ENCODE data around the gene PCYT1B. TPM values are rescaled to one million over a fixed set of nuclear protein-coding genes. Genes with fewer than 3 reads are reported as not detected.

PCYT1B gene
- total RNA-seq, 2 donors from 2014 or later = 11.3 to 16.0 TPM

DNA sequence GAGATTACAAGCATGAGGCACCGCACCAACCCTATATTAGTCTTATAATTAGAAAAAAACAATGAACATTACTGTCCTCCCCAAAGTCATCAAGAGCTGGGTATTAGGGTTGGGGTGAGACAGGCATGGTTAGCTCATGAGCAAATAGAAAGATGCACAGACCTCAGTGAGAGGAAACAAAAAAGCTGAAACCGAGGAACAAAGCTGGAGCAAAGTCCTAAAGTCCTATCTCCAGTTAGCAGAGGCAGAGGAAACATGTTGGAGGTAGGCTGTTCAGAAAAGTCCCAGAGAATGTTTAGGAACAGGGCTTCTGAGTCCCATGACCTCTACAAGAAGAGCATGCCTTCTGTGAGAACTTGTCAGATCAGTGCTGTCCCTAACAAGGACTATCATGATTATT is 4.6 kb upstream of the PCYT1B start:
- Mint-ChIP-seq H3K36me3 (ENCODE audit: low read depth) (no peaks in the 10 kb centered on the region), H3K4me1 (peaks cover 7% of the 10 kb centered on the region), H3K4me3 (no peak overlapping the region), H3K9me3 (no peaks in the 10 kb centered on the region), H3K27ac (no peak overlapping the region), H3K27me3 (ENCODE audit: insufficient read depth) (peaks cover 11% of the 10 kb centered on the region)
- no peak overlapping the region for H3K9ac ChIP-seq (ENCODE audit: extremely low read depth, low read length, poor library complexity, severe bottlenecking)
- 100% methylated on average over 1 of the region's 2 CpGs; no CpG with 5 or more reads in 1 of the 2 experiments for WGBS, 2 experiments (ENCODE audit: insufficient coverage in 1 of 2, insufficient read length in 1 of 2)
- H3K9me3 ChIP-seq (ENCODE audit: control insufficient read depth, low read length) = no peaks in the 10 kb centered on the region
- H3K4me3 ChIP-seq (ENCODE audit: low read length) = no peak overlapping the region
- no peak for DNase-seq
- no peaks in the 10 kb centered on the region for H3K4me1 ChIP-seq (ENCODE audit: control insufficient read depth, insufficient read depth, low read length)
- no peak overlapping the region for H3K27ac ChIP-seq (ENCODE audit: low read depth, low read length)
- TF ChIP-seq, protein P1, sequence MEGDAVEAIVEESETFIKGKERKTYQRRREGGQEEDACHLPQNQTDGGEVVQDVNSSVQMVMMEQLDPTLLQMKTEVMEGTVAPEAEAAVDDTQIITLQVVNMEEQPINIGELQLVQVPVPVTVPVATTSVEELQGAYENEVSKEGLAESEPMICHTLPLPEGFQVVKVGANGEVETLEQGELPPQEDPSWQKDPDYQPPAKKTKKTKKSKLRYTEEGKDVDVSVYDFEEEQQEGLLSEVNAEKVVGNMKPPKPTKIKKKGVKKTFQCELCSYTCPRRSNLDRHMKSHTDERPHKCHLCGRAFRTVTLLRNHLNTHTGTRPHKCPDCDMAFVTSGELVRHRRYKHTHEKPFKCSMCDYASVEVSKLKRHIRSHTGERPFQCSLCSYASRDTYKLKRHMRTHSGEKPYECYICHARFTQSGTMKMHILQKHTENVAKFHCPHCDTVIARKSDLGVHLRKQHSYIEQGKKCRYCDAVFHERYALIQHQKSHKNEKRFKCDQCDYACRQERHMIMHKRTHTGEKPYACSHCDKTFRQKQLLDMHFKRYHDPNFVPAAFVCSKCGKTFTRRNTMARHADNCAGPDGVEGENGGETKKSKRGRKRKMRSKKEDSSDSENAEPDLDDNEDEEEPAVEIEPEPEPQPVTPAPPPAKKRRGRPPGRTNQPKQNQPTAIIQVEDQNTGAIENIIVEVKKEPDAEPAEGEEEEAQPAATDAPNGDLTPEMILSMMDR (conservative IDR thresholded peaks at IDR 0.05) = no peak
- H3K36me3 ChIP-seq (ENCODE audit: control insufficient read depth, insufficient read depth, low read length) = no peaks in the 10 kb centered on the region
- H3K27me3 ChIP-seq (ENCODE audit: control insufficient read depth, insufficient read depth, low read length, poor library complexity, severe bottlenecking) = no peaks in the 10 kb centered on the region

DNA sequence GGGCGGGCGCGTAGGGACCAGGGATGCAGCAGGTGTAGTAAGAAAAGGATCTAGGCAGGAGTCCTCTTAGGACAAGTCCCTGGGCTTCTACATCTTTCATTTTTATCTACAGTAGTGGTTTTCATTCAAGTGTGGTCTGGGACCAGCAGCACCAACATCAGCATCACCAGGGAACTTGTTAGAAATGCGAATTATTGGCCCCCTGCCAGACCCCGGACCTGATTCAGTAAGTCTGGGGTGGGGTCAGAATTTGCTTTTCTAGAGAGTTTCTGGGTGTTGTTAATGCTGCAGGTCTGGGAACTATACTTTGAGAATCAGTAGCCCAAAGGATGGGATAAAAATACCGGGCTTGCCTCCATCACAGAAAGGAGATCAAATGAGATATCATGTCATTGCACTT is 1.3 kb upstream of the PCYT1B start:
- TF ChIP-seq, protein P1 (conservative IDR thresholded peaks at IDR 0.05) = no peak
- Histone ChIP-seq H3K9ac (ENCODE audit: extremely low read depth, low read length, poor library complexity, severe bottlenecking) (no peak overlapping the region), H3K4me1 (ENCODE audit: control insufficient read depth, insufficient read depth, low read length) (no peaks in the 10 kb centered on the region), H3K9me3 (ENCODE audit: control insufficient read depth, low read length) (no peaks in the 10 kb centered on the region), H3K4me3 (ENCODE audit: low read length) (no peak overlapping the region), H3K27ac (ENCODE audit: low read depth, low read length) (no peak overlapping the region), H3K27me3 (ENCODE audit: control insufficient read depth, insufficient read depth, low read length, poor library complexity, severe bottlenecking) (no peaks in the 10 kb centered on the region), H3K36me3 (ENCODE audit: control insufficient read depth, insufficient read depth, low read length) (no peaks in the 10 kb centered on the region)
- WGBS, 2 experiments (ENCODE audit: insufficient coverage in 1 of 2, insufficient read length in 1 of 2) = 90% methylated on average over 3 of the region's 6 CpGs; no CpG with 5 or more reads in 1 of the 2 experiments
- Mint-ChIP-seq H3K27ac (no peak overlapping the region), H3K36me3 (ENCODE audit: low read depth) (no peaks in the 10 kb centered on the region), H3K27me3 (ENCODE audit: insufficient read depth) (peaks cover 11% of the 10 kb centered on the region), H3K4me1 (peaks cover 15% of the 10 kb centered on the region), H3K4me3 (no peak overlapping the region), H3K9me3 (no peaks in the 10 kb centered on the region)
- DNase-seq = no peak

GRCh38 chrX:24646745-24647182 is 383 bp downstream of the PCYT1B start:
- Histone ChIP-seq H3K36me3 (ENCODE audit: control insufficient read depth, insufficient read depth, low read length) (no peaks in the 10 kb centered on the region), H3K9ac (ENCODE audit: extremely low read depth, low read length, poor library complexity, severe bottlenecking) (peak overlapping the region; percentile 34), H3K4me3 (ENCODE audit: low read length) (peak overlapping the region; percentile 80), H3K9me3 (ENCODE audit: control insufficient read depth, low read length) (no peaks in the 10 kb centered on the region), H3K4me1 (ENCODE audit: control insufficient read depth, insufficient read depth, low read length) (no peaks in the 10 kb centered on the region), H3K27ac (ENCODE audit: low read depth, low read length) (peak overlapping the region; percentile 73), H3K27me3 (ENCODE audit: control insufficient read depth, insufficient read depth, low read length, poor library complexity, severe bottlenecking) (no peaks in the 10 kb centered on the region)
- H3K4me1 Mint-ChIP-seq = peaks cover 20% of the 10 kb centered on the region
- peaks cover 11% of the 10 kb centered on the region for H3K27me3 Mint-ChIP-seq (ENCODE audit: insufficient read depth)
- TF ChIP-seq, protein P1 (conservative IDR thresholded peaks at IDR 0.05) = peak; percentile 12
- peak overlapping the region; percentile 69 for H3K4me3 Mint-ChIP-seq
- H3K27ac Mint-ChIP-seq = peak overlapping the region; percentile 96
- H3K9me3 Mint-ChIP-seq = no peaks in the 10 kb centered on the region
- WGBS, 2 experiments (ENCODE audit: insufficient coverage in 1 of 2, insufficient read length in 1 of 2) = 0 to 1% methylated on average over 1 to 12 of the region's 13 CpGs
- DNase-seq = no peak
- no peaks in the 10 kb centered on the region for H3K36me3 Mint-ChIP-seq (ENCODE audit: low read depth)

Measured in endodermal cell (in vitro differentiated cells).